HepG2 (cell line): ENCODE measurements around the gene LURAP1L. TPM values are rescaled to one million over a fixed set of nuclear protein-coding genes. Genes with fewer than 3 reads are reported as not detected.

Experiments
- ATAC-seq: fragments of 200-7000 bp; cut with Tn5 transposase; 3 replicates; pipeline ENCODE4 v1.9.1; 2020; ENCODE audit warnings: mild to moderate bottlenecking, moderate library complexity
- BruUV-seq: library from RNA; stranded (reverse); fragments of 400-500 nt; replicated peaks from 2 replicates; lab custom pipeline; 2021; lab: Mats Ljungman, UMichigan
- CTCF ChIA-PET: fragments of 300-600 bp; formaldehyde crosslinking; extraction: SDS; loops from one replicate; lab custom pipeline; 2021; ENCODE audit warnings: low total read pairs, inconsistent platforms, low intra/inter-chr PET ratio; lab: Yijun Ruan, JAX
- POLR2A ChIA-PET: fragments of 350-600 bp; sonication (Branson Sonifier 250); formaldehyde crosslinking; loops from one replicate; lab custom pipeline; 2020; ENCODE audit warnings: antibody characterized with exemption, inconsistent platforms; lab: Yijun Ruan, JAX
- DNase-seq: peaks from one replicate; pipeline ENCODE4 v3.0.0-alpha.2; 2015; ENCODE audit warnings: low spot score
- FAIRE-seq: peaks from 3 replicates; lab custom pipeline; 2011; peaks lifted over from hg19 to GRCh38; lab: Jason Lieb, UNC
- H2AFZ ChIP-seq: one replicate; pipeline ENCODE4 v1.6.1; 2011; ENCODE audit warnings: low read length, inconsistent platforms
- H3K27ac ChIP-seq: fragments of 300-600 bp; 3 replicates; pipeline ENCODE4 v1.8.0; 2011; ENCODE audit warnings: mixed run types, mild to moderate bottlenecking, mixed read lengths, low read length, inconsistent platforms; ENCODE audit not compliant: insufficient read depth; ENCODE audit errors: extremely low read length
- H3K27me3 ChIP-seq, 2 experiments: fragments of 200-600 bp in 1 of 2; 2 replicates in 1 of 2; 3 replicates in 1 of 2; pipeline versions ENCODE4 v1.6.0 to v1.8.0; 2011; ENCODE audit warnings: low read length in 2 of 2, mild to moderate bottlenecking in 2 of 2, moderate library complexity in 2 of 2, inconsistent platforms in 1 of 2; ENCODE audit not compliant: insufficient read depth in 2 of 2, control insufficient read depth in 1 of 2
- H3K36me3 ChIP-seq, 2 experiments: fragments of 200-600 bp in 1 of 2; replicated peaks in 1 of 2; 2 replicates in 1 of 2; 3 replicates in 1 of 2; pipeline versions ENCODE4 v1.5.1 to v1.8.0; 2011; ENCODE audit warnings: low read length in 2 of 2, inconsistent platforms in 1 of 2; ENCODE audit not compliant: insufficient read depth in 2 of 2, control insufficient read depth in 1 of 2
- H3K4me1 ChIP-seq: 2 replicates; pipeline ENCODE4 v1.5.1; 2012; ENCODE audit warnings: low read length, inconsistent platforms; ENCODE audit not compliant: insufficient read depth
- H3K4me2 ChIP-seq: 2 replicates; pipeline ENCODE4 v1.6.0; 2011; ENCODE audit warnings: low read depth, low read length, inconsistent platforms
- H3K4me3 ChIP-seq, 3 experiments: fragments of 200-600 bp in 1 of 3; sonication (generic), shearing (Covaris generic) in 1 of 3; replicated peaks in 1 of 3; 2 replicates each; pipeline ENCODE4 v1.5.1; 2011 to 2016; ENCODE audit warnings: low read length in 3 of 3, inconsistent platforms in 2 of 3, low read depth in 2 of 3, mild to moderate bottlenecking in 2 of 3, control low read depth in 1 of 3, mixed read lengths in 1 of 3; ENCODE audit not compliant: insufficient read depth in 1 of 3
- H3K79me2 ChIP-seq: one replicate; pipeline ENCODE4 v1.6.1; 2011; ENCODE audit warnings: low read length, inconsistent platforms; ENCODE audit not compliant: insufficient read depth
- H3K9ac ChIP-seq: 2 replicates; pipeline ENCODE4 v1.6.0; 2011; ENCODE audit warnings: mild to moderate bottlenecking, low read depth, low read length, inconsistent platforms; ENCODE audit not compliant: insufficient read depth
- H3K9me3 ChIP-seq: 2 replicates; pipeline ENCODE4 v1.5.1; 2012; ENCODE audit warnings: mild to moderate bottlenecking, low read length
- H4K20me1 ChIP-seq: 2 replicates; pipeline ENCODE4 v1.6.0; 2011; ENCODE audit warnings: inconsistent platforms, mild to moderate bottlenecking, low read length, moderate library complexity; ENCODE audit not compliant: insufficient read depth
- CAMTA2 ChIP-seq: sonication (generic); formaldehyde crosslinking; IDR thresholded peaks from 2 replicates; pipeline ENCODE4 v1.4.0; 2020; ENCODE audit warnings: mild to moderate bottlenecking, missing genetic modification reagents, borderline replicate concordance
- EEA1 ChIP-seq: sonication (generic); formaldehyde crosslinking; IDR thresholded peaks from 2 replicates; pipeline ENCODE4 v1.5.1; 2020; ENCODE audit warnings: mild to moderate bottlenecking, missing genetic modification reagents, borderline replicate concordance
- FOXA1 ChIP-seq, 2 experiments: fragments of 450-650 bp in 1 of 2; sonication (generic) in 1 of 2; formaldehyde crosslinking in 1 of 2; IDR thresholded peaks; 2 replicates each; pipeline versions ENCODE4 v1.4.0 to v1.6.1; 2016 to 2020; ENCODE audit warnings: missing genetic modification reagents in 1 of 2
- FOXP4 ChIP-seq: sonication (generic); formaldehyde crosslinking; IDR thresholded peaks from 2 replicates; pipeline ENCODE4 v1.4.0; 2020; ENCODE audit warnings: missing genetic modification reagents
- MAZ ChIP-seq, 2 experiments: sonication (generic) in 1 of 2; formaldehyde crosslinking in 1 of 2; IDR thresholded peaks; 2 replicates each; pipeline versions ENCODE4 v1.5.0 to v1.6.1; 2012 to 2020; ENCODE audit warnings: low read depth in 2 of 2, mild to moderate bottlenecking in 2 of 2, borderline replicate concordance in 1 of 2, improper control_type of control experiment in 1 of 2, low read length in 1 of 2, missing genetic modification reagents in 1 of 2, moderate library complexity in 1 of 2
- REST ChIP-seq, 2 experiments: IDR thresholded peaks; 2 replicates each; pipeline ENCODE4 v1.6.1; 2011 to 2012; ENCODE audit warnings: low read length in 2 of 2, borderline replicate concordance in 1 of 2, low read depth in 1 of 2, mild to moderate bottlenecking in 1 of 2, moderate library complexity in 1 of 2
- SNAPC4 ChIP-seq: sonication (generic); formaldehyde crosslinking; IDR thresholded peaks from 2 replicates; pipeline ENCODE4 v1.4.0; 2020; ENCODE audit warnings: mild to moderate bottlenecking, missing genetic modification reagents
- THAP8 ChIP-seq: sonication (generic); formaldehyde crosslinking; IDR thresholded peaks from 2 replicates; pipeline ENCODE4 v1.5.1; 2020; ENCODE audit warnings: missing genetic modification reagents, mild to moderate bottlenecking, borderline replicate concordance
- ZNF337 ChIP-seq: sonication (generic); formaldehyde crosslinking; IDR thresholded peaks from 2 replicates; pipeline ENCODE4 v1.5.1; 2020; ENCODE audit warnings: missing genetic modification reagents, low read depth, mild to moderate bottlenecking, borderline replicate concordance
- ZSCAN21 ChIP-seq: sonication (generic); formaldehyde crosslinking; IDR thresholded peaks from 2 replicates; pipeline ENCODE4 v1.8.0; 2022; ENCODE audit warnings: mild to moderate bottlenecking, missing genetic modification reagents, moderate library complexity, borderline replicate concordance
- in situ Hi-C: cut with HindIII; loops from 2 replicates; pipeline ENCODE4 v1.10.0; 2017; ENCODE audit warnings: low pct_unique_long_range_greater_than_20kb; ENCODE audit not compliant: extremely low pct_ligation_motif_present
- intact Hi-C: fragments of 100-400 bp; cut with micrococcal nuclease; formaldehyde crosslinking; loops from one replicate; pipeline ENCODE4 v1.10.0; 2022; ENCODE audit not compliant: unreplicated experiment
- polyA plus RNA-seq, 8 experiments: library from polyadenylated mRNA; depleted of rRNA in 3 of 8; stranded (reverse) in 7 of 8; unstranded in 1 of 8; fragments of >200 nt; fragmentation: Illumina TruSeq in 4 of 8; extraction: Trizol in 4 of 8; gene quantifications; 2 replicates each; pipeline versions ENCODE4 v1.2.1 to v1.2.3, GENCODE V29; 2011 to 2016; ENCODE audit warnings: low read depth in 4 of 8, missing spikeins in 1 of 8, mixed read lengths in 1 of 8; ENCODE audit not compliant: insufficient read depth in 1 of 8
- total RNA-seq, 5 experiments: library from RNA; depleted of rRNA; stranded (reverse); fragments of >200 nt; fragmentation: Illumina TruSeq; extraction: Trizol; gene quantifications; 2 replicates each; pipeline ENCODE4 v1.2.3, GENCODE V29; 2016; ENCODE audit warnings: low read depth in 1 of 5

The LURAP1L gene
- total and polyA plus RNA-seq, 2 of the 13 experiments (the other 11 are each of a cell fraction or from before 2014, with no cell fraction given), result 6.7 to 16.6 TPM

- ATAC-seq, result no peak
Observed at GRCh38 chr9:12739014-12739652, 35.7 kb upstream of the LURAP1L start.

More at GRCh38 chr9:12739014-12739652, 35.7 kb upstream of the LURAP1L start:
- Histone ChIP-seq H3K9me3 (0 out of 2 replicates have a peak, but pooled peaks cover 6% of the 10 kb centered on the region), H2AFZ (no peak overlapping the region)
- in situ Hi-C loops, result no loop called here
- POLR2A ChIA-PET, result no interaction called here
- TF ChIP-seq ZSCAN21 (CRISPR knock-in tag) (no peak), FOXP4 (no peak), CAMTA2 (CRISPR knock-in tag) (no peak), SNAPC4 (CRISPR knock-in tag) (no peak), EEA1 (CRISPR knock-in tag) (no peak), ZNF337 (CRISPR knock-in tag) (no peak), FOXA1 (IDR thresholded peaks at IDR 0.05) (no peak), FOXA1 (CRISPR knock-in tag; IDR thresholded peaks at IDR 0.05) (no peak), REST (IDR thresholded peaks at IDR 0.05; ENCODE audit: borderline replicate concordance in 1 of 2, low read depth in 1 of 2, low read length in 2 of 2) (no peak), THAP8 (no peak), MAZ (IDR thresholded peaks at IDR 0.05; ENCODE audit: borderline replicate concordance, low read depth, low read length) (no peak), MAZ (CRISPR knock-in tag; IDR thresholded peaks at IDR 0.05; ENCODE audit: low read depth) (no peak)
- TF ChIP-seq, all 625 proteins: peak for 0
- no peak for FAIRE-seq
- Histone ChIP-seq H3K79me2 (no peaks in the 10 kb centered on the region), H3K27me3 (no peaks in the 10 kb centered on the region), H4K20me1 (no peaks in the 10 kb centered on the region), H3K4me2 (no peak overlapping the region), H3K36me3 (no peaks in the 10 kb centered on the region), H3K4me3 (no peak overlapping the region), H3K4me1 (no peaks in the 10 kb centered on the region), H3K9ac (no peak overlapping the region), H3K27ac (no peak overlapping the region)
- DNase-seq, result no peak
- CTCF ChIA-PET, result no interaction called here
- intact Hi-C loops, result no loop called here
- BruUV-seq, result no TSS peak
